Measurements from ENCODE around the gene BTBD9.

The BTBD9 gene

DNA sequence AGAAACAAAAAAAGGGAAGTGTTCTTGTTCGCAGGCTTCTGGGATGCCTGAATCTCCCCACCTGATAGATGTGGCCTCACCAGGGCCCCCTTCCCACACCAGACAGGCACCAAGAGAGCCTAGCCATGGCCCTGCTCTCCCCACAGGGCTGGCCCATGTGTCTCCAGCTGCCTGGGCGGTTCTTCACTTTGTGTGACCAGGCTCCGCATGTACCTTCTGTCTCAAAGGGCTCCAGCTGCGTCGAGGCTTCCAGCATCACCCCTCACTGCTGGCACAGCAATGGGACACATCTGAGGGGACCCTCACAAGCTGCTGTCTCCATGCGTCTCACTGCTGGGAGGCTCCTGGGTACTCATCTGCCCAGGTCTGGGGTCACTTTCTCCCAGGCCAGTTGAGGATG lies 457.3 kb downstream of the BTBD9 start:
- no peaks in the 10 kb centered on the region for H3K9me2 ChIP-seq (replicated peaks; ENCODE audit: control insufficient read depth, low read length)
- no peaks in the 10 kb centered on the region for H3K79me2 ChIP-seq (ENCODE audit: control insufficient read depth, low read length)
- H3K27me3 ChIP-seq (ENCODE audit: control insufficient read depth, low read length) = no peaks in the 10 kb centered on the region
- H3K4me3 ChIP-seq (ENCODE audit: low read length) = no peak overlapping the region
- H3K9me3 ChIP-seq (ENCODE audit: control insufficient read depth, insufficient read depth, low read length) = no peaks in the 10 kb centered on the region
- H3K4me2 ChIP-seq (ENCODE audit: low read length) = no peak overlapping the region
- TF ChIP-seq, protein P1, sequence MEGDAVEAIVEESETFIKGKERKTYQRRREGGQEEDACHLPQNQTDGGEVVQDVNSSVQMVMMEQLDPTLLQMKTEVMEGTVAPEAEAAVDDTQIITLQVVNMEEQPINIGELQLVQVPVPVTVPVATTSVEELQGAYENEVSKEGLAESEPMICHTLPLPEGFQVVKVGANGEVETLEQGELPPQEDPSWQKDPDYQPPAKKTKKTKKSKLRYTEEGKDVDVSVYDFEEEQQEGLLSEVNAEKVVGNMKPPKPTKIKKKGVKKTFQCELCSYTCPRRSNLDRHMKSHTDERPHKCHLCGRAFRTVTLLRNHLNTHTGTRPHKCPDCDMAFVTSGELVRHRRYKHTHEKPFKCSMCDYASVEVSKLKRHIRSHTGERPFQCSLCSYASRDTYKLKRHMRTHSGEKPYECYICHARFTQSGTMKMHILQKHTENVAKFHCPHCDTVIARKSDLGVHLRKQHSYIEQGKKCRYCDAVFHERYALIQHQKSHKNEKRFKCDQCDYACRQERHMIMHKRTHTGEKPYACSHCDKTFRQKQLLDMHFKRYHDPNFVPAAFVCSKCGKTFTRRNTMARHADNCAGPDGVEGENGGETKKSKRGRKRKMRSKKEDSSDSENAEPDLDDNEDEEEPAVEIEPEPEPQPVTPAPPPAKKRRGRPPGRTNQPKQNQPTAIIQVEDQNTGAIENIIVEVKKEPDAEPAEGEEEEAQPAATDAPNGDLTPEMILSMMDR (IDR thresholded peaks at IDR 0.05; ENCODE audit: low read depth, low read length, poor library complexity, severe bottlenecking) = no peak
- TF ChIP-seq EZH2phosphoT487 (IDR thresholded peaks at IDR 0.05; ENCODE audit: borderline replicate concordance, low read length) = no peak
- H3K27ac ChIP-seq (ENCODE audit: low read depth, low read length) = no peak overlapping the region
- H3K36me3 ChIP-seq (ENCODE audit: control insufficient read depth, low read length) = no peaks in the 10 kb centered on the region
- no peaks in the 10 kb centered on the region for H3F3A ChIP-seq (ENCODE audit: control insufficient read depth, insufficient read depth)
- H4K20me1 ChIP-seq (ENCODE audit: control insufficient read depth, insufficient read depth, low read depth, low read length) = no peaks in the 10 kb centered on the region
- no peaks in the 10 kb centered on the region for H3K4me1 ChIP-seq (ENCODE audit: control insufficient read depth, low read length)

DNA sequence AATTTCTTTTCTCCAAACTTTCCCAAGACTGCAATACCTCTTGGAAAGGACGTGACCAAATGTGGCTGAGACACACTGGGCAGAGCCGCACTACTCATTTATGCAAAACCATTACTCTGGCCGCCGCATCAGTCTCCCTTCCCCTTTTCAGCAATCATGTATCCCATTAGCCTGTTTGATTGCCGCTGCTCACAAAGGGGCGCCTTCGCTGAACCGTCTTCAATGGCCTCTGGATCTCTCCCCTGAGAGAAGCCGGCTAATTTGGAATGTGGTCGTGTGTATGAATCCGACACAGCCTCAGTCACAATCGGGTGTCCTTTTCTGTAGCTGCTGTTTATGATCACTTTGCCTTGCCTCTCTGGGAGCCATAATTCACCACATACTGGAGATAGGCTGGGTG lies 459.1 kb downstream of the BTBD9 start:
- no peaks in the 10 kb centered on the region for H3K27me3 ChIP-seq (ENCODE audit: control insufficient read depth, low read length)
- H3K4me3 ChIP-seq (ENCODE audit: low read length) = no peak overlapping the region
- no peaks in the 10 kb centered on the region for H3F3A ChIP-seq (ENCODE audit: control insufficient read depth, insufficient read depth)
- TF ChIP-seq EZH2phosphoT487 (IDR thresholded peaks at IDR 0.05; ENCODE audit: borderline replicate concordance, low read length) = no peak
- TF ChIP-seq, protein P1 (IDR thresholded peaks at IDR 0.05; ENCODE audit: low read depth, low read length, poor library complexity, severe bottlenecking) = no peak
- no peaks in the 10 kb centered on the region for H3K36me3 ChIP-seq (ENCODE audit: control insufficient read depth, low read length)
- no peaks in the 10 kb centered on the region for H3K9me3 ChIP-seq (ENCODE audit: control insufficient read depth, insufficient read depth, low read length)
- H3K27ac ChIP-seq (ENCODE audit: low read depth, low read length) = no peak overlapping the region
- H3K4me1 ChIP-seq (ENCODE audit: control insufficient read depth, low read length) = no peaks in the 10 kb centered on the region
- no peak overlapping the region for H3K4me2 ChIP-seq (ENCODE audit: low read length)
- no peaks in the 10 kb centered on the region for H4K20me1 ChIP-seq (ENCODE audit: control insufficient read depth, insufficient read depth, low read depth, low read length)
- no peaks in the 10 kb centered on the region for H3K79me2 ChIP-seq (ENCODE audit: control insufficient read depth, low read length)
- no peaks in the 10 kb centered on the region for H3K9me2 ChIP-seq (replicated peaks; ENCODE audit: control insufficient read depth, low read length)

DNA sequence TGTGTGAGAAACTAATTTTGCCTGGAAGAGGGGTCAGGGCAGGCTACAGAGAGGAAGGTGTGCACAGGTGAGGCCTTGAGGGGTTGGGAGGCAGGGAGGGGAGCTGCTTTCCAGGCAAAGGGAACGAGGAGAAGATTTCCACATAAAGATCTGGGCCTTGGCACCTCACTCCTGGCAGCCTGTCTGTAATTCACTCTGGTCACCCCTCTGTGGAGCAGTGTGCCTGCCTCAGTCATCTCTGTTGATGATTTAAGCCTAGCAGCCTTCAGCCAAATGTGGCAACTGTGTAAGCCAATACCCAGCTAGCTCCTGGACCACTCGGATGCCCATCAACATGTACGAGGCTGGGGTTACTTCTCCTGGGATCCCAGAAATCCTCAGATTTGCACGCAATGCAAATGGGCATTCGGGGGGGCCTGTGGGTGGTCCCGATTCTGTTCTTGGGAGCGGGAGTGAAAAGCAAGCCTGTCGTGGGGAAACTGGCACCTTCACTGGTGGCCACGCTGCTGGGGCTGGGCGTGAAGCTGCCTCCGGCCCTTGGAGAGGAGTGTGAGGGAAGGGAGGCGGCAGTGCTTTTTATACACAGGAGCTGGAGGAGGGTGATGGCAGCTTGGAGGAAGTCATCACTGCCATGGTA lies 459.8 kb downstream of the BTBD9 start:
- H3K36me3 ChIP-seq (ENCODE audit: control insufficient read depth, low read length) = no peaks in the 10 kb centered on the region

More for the DNA sequence above, 459.8 kb downstream of the BTBD9 start:
- no peaks in the 10 kb centered on the region for H3K4me1 ChIP-seq (ENCODE audit: control insufficient read depth, low read length)
- H3K4me3 ChIP-seq (ENCODE audit: low read length) = no peak overlapping the region
- no peak overlapping the region for H3K27ac ChIP-seq (ENCODE audit: low read depth, low read length)
- no peaks in the 10 kb centered on the region for H3K9me3 ChIP-seq (ENCODE audit: control insufficient read depth, insufficient read depth, low read length)
- H3K9me2 ChIP-seq (replicated peaks; ENCODE audit: control insufficient read depth, low read length) = no peaks in the 10 kb centered on the region
- no peaks in the 10 kb centered on the region for H4K20me1 ChIP-seq (ENCODE audit: control insufficient read depth, insufficient read depth, low read depth, low read length)
- no peaks in the 10 kb centered on the region for H3K79me2 ChIP-seq (ENCODE audit: control insufficient read depth, low read length)
- no peak overlapping the region for H3K4me2 ChIP-seq (ENCODE audit: low read length)
- H3K27me3 ChIP-seq (ENCODE audit: control insufficient read depth, low read length) = no peaks in the 10 kb centered on the region
- no peaks in the 10 kb centered on the region for H3F3A ChIP-seq (ENCODE audit: control insufficient read depth, insufficient read depth)
- TF ChIP-seq EZH2phosphoT487 (IDR thresholded peaks at IDR 0.05; ENCODE audit: borderline replicate concordance, low read length) = no peak
- TF ChIP-seq, protein P1 (IDR thresholded peaks at IDR 0.05; ENCODE audit: low read depth, low read length, poor library complexity, severe bottlenecking) = no peak

Measured in DOHH2 (cell line).